MM.1S (cell line): ENCODE data around the gene TUBG2.

Experiments used
- DNase-seq: peaks from one replicate; pipeline ENCODE4 v3.0.0-alpha.2; 2015
- H2AFZ ChIP-seq: fragments of 300-600 bp; sonication (generic); 2 replicates; pipeline ENCODE4 v1.6.0; 2016; ENCODE audit warnings: antibody characterized with exemption, low read length
- H3F3A ChIP-seq: fragments of 300-600 bp; sonication (generic); 2 replicates; pipeline ENCODE4 v1.6.1; 2016; ENCODE audit warnings: mild to moderate bottlenecking, antibody characterized with exemption, low read length, moderate library complexity, mixed read lengths; ENCODE audit not compliant: insufficient read depth
- H3K27ac ChIP-seq: fragments of 300-600 bp; sonication (generic); 2 replicates; pipeline ENCODE4 v1.5.1; 2016; ENCODE audit warnings: mild to moderate bottlenecking, low read length
- H3K27me3 ChIP-seq: fragments of 300-600 bp; sonication (generic); replicated peaks from 2 replicates; pipeline ENCODE4 v1.6.0; 2016; ENCODE audit warnings: low read length; ENCODE audit not compliant: insufficient read depth
- H3K36me3 ChIP-seq: fragments of 300-600 bp; sonication (generic); replicated peaks from 2 replicates; pipeline ENCODE4 v1.6.1; 2016; ENCODE audit warnings: mild to moderate bottlenecking, low read length, mixed read lengths; ENCODE audit not compliant: insufficient read depth
- H3K4me1 ChIP-seq: fragments of 300-600 bp; sonication (generic); 2 replicates; pipeline ENCODE4 v1.6.1; 2016; ENCODE audit warnings: low read length, mixed read lengths
- H3K4me2 ChIP-seq: fragments of 300-600 bp; sonication (generic); 2 replicates; pipeline ENCODE4 v1.6.0; 2016; ENCODE audit warnings: low read depth, low read length
- H3K4me3 ChIP-seq: fragments of 300-600 bp; sonication (generic); 2 replicates; pipeline ENCODE4 v1.5.1; 2016; ENCODE audit warnings: low read length, mixed read lengths
- H3K79me2 ChIP-seq: fragments of 300-600 bp; sonication (generic); 2 replicates; pipeline ENCODE4 v1.6.1; 2016; ENCODE audit warnings: mixed run types, low read length, mixed read lengths
- H3K9ac ChIP-seq: fragments of 300-600 bp; sonication (generic); 2 replicates; pipeline ENCODE4 v1.6.1; 2016; ENCODE audit warnings: low read length, mixed read lengths
- H3K9me2 ChIP-seq: fragments of 300-600 bp; sonication (generic); replicated peaks from 2 replicates; pipeline ENCODE4 v1.6.1; 2016; ENCODE audit warnings: mild to moderate bottlenecking, low read length, mixed read lengths; ENCODE audit not compliant: insufficient read depth
- H3K9me3 ChIP-seq: fragments of 300-600 bp; sonication (generic); replicated peaks from 2 replicates; pipeline ENCODE4 v1.6.1; 2016; ENCODE audit warnings: mild to moderate bottlenecking, low read length, mixed read lengths; ENCODE audit not compliant: insufficient read depth
- H4K20me1 ChIP-seq: fragments of 300-600 bp; sonication (generic); 2 replicates; pipeline ENCODE4 v1.6.1; 2016; ENCODE audit warnings: mild to moderate bottlenecking, low read length, moderate library complexity, mixed read lengths; ENCODE audit not compliant: insufficient read depth
- EZH2 ChIP-seq: fragments of 300-600 bp; sonication (generic); optimal IDR thresholded peaks from 2 replicates; pipeline ENCODE3; 2017; ENCODE audit warnings: low read depth, mild to moderate bottlenecking, antibody characterized with exemption, low read length, mixed read lengths
- EZH2phosphoT487 ChIP-seq: fragments of 300-600 bp; sonication (generic); IDR thresholded peaks from 2 replicates; pipeline ENCODE4 v1.6.1; 2018; ENCODE audit warnings: antibody characterized with exemption, low read length
- TF ChIP-seq, protein P1 (sequence below): fragments of 300-600 bp; sonication (generic); IDR thresholded peaks from 2 replicates; pipeline ENCODE4 v1.5.1; 2016; ENCODE audit warnings: antibody characterized with exemption, low read length, mixed read lengths

The TUBG2 gene

DNA sequence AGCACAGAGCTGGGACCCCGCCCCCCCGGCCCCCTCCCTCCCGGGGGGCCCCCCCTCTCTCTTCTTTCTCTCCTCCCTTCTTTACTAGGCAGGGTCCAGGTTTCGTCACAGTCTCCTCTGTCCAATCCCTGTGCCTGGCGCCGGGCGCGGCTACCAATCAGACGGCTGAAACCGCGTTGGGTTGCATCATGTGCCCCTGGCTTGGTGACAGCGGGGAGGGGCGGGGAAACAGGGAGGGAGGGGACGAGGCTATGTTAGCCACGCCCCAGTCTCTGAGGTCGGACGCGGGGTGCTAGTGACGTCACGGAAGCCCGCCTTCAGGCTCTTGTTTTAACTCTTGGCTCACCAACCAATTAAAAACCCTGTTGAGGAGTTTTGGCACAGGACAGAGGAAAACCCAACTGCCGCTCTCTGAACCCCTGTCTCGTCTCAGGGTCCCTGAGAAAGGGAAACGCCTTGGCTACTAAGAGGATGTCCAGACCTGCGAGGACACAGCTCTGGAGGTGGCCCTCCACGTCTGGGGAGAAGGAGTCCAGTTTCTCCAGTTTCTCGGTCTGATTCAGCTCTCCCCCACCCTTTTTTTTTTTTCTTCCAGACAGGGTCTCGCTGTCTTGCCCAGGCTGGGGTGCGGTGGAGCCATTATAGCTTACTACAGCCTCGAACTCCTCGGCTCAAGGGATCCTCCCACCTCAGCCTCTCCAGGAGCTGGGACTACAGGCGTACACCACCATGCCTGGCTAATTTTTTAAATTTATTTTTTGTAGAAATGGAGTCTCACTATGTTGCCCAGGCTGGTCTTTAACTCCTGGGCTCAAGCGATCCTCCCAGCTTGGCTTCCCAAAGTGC, 18.2 kb downstream of the TUBG2 start:
- Histone ChIP-seq H3K27ac (peak overlapping the region; percentile 93), H3K27me3 (no peaks in the 10 kb centered on the region), H2AFZ (peak overlapping the region; percentile 33; the same call in 1 of the 2 replicates), H4K20me1 (no peaks in the 10 kb centered on the region), H3K79me2 (peaks cover 61% of the 10 kb centered on the region), H3K4me1 (peaks cover 24% of the 10 kb centered on the region), H3K9ac (peak overlapping the region; percentile 94), H3K9me2 (no peaks in the 10 kb centered on the region), H3K4me2 (peak overlapping the region; percentile 90), H3K4me3 (peak overlapping the region; percentile 100), H3K9me3 (no peaks in the 10 kb centered on the region), H3K36me3 (peaks cover 3% of the 10 kb centered on the region; the same call in 1 of the 2 replicates), H3F3A (peaks cover 39% of the 10 kb centered on the region)
- no peak for TF ChIP-seq EZH2phosphoT487
- TF ChIP-seq, protein P1, sequence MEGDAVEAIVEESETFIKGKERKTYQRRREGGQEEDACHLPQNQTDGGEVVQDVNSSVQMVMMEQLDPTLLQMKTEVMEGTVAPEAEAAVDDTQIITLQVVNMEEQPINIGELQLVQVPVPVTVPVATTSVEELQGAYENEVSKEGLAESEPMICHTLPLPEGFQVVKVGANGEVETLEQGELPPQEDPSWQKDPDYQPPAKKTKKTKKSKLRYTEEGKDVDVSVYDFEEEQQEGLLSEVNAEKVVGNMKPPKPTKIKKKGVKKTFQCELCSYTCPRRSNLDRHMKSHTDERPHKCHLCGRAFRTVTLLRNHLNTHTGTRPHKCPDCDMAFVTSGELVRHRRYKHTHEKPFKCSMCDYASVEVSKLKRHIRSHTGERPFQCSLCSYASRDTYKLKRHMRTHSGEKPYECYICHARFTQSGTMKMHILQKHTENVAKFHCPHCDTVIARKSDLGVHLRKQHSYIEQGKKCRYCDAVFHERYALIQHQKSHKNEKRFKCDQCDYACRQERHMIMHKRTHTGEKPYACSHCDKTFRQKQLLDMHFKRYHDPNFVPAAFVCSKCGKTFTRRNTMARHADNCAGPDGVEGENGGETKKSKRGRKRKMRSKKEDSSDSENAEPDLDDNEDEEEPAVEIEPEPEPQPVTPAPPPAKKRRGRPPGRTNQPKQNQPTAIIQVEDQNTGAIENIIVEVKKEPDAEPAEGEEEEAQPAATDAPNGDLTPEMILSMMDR = no peak
- peak; percentile 100 for DNase-seq

DNA sequence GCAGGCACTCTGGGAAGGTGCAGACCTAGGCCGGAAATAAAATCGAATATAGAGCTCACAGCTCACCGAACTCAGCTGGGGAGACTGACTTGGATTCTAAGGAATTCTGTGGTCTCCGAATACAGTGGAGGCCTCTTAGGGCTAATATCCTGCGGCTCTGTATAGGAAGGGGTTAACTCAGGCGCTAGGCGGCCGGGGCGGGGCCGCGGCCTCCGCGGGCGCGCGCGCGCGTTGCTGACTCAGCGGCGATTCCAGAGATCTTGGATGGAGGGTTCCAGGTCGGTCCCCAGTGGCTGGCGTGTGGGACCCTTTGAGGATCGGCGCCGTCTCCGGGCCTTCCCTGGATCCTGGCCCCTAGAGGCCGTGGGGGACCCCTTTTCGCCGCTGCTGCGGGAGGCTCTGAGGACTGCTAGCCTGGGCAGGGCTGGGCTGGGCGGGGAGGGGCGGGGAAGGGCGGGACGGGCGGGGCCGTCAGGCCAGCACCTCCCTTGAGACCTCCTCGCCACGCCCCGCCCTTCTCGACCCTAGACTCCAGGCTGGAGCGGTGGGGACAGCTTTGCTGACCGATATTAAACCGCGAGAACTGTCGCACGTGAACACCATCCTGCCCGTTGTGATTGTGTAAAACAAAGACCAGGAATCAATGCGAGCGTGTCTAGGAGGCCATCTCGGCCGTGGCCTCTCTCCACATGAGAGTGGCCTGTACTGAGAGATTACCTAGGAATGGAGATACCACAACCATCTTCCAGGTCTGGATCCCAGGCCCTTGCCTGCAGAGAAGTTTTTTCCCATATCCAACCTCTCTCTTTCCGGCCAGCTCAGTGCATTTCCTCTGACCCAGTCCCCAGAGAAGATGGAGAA, 19.1 kb downstream of the TUBG2 start:
- H4K20me1 ChIP-seq = no peaks in the 10 kb centered on the region
- H2AFZ ChIP-seq = peak overlapping the region; percentile 33; the same call in 1 of the 2 replicates
- H3K9me3 ChIP-seq = no peaks in the 10 kb centered on the region
- H3K27ac ChIP-seq = peak overlapping the region; percentile 93
- peaks cover 24% of the 10 kb centered on the region for H3K4me1 ChIP-seq
- peaks cover 36% of the 10 kb centered on the region for H3F3A ChIP-seq
- peak overlapping the region; percentile 61 for H3K4me3 ChIP-seq
- no peaks in the 10 kb centered on the region for H3K27me3 ChIP-seq
- TF ChIP-seq EZH2phosphoT487 = no peak
- no peak for TF ChIP-seq EZH2
- TF ChIP-seq, protein P1 = no peak
- H3K9me2 ChIP-seq = no peaks in the 10 kb centered on the region
- peaks cover 3% of the 10 kb centered on the region; the same call in 1 of the 2 replicates for H3K36me3 ChIP-seq
- DNase-seq = peak; percentile 96
- peaks cover 52% of the 10 kb centered on the region for H3K79me2 ChIP-seq
- H3K4me2 ChIP-seq = peak overlapping the region; percentile 90
- H3K9ac ChIP-seq = peak overlapping the region; percentile 94

DNA sequence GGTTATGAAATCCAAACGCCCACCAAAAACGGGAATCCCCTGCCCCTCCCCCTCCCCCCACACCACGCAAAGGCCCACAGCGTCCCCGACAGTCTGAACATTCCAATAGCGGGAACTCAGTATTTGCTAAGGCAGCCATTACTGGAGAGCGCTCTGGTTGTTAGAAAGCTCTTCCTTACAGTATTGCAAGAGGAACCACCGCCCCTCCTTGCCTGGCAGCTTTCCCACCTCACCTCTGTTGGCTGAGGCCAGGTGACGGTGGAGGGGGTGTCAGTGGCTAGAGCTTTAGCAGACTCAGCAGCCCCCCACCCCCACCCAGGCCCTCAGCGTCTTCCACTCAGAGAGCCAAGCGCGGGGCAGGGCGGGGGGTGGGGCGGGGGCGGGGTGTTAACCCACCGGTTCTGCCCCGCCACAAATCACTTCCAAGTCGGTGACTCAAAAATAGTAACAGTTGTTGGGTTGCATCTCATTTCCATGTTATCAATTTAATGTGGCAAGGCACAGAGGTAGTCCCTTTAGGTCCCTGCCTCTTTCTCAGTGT, 19.9 kb downstream of the TUBG2 start:
- Histone ChIP-seq H3F3A (peaks cover 36% of the 10 kb centered on the region), H3K4me3 (peak overlapping the region; percentile 62), H4K20me1 (no peaks in the 10 kb centered on the region), H3K79me2 (peaks cover 43% of the 10 kb centered on the region), H3K36me3 (no peaks in the 10 kb centered on the region), H3K27me3 (no peaks in the 10 kb centered on the region), H3K27ac (peak overlapping the region; percentile 93), H3K9me3 (no peaks in the 10 kb centered on the region), H3K9me2 (no peaks in the 10 kb centered on the region), H3K4me2 (peak overlapping the region; percentile 90), H2AFZ (peak overlapping the region; percentile 84), H3K9ac (peak overlapping the region; percentile 83), H3K4me1 (peaks cover 24% of the 10 kb centered on the region)
- DNase-seq = peak; percentile 88
- TF ChIP-seq, protein P1 = no peak
- TF ChIP-seq EZH2 (no peak), EZH2phosphoT487 (no peak)
